Panc1 (cell line): ENCODE data around the gene FCHSD2.

Experiments used
- CTCF ChIP-seq: fragments of 450-650 bp; IDR thresholded peaks from 2 replicates; pipeline ENCODE4 v1.5.1; 2017; ENCODE audit warnings: mild to moderate bottlenecking
- POLR2AphosphoS5 ChIP-seq: IDR thresholded peaks from 2 replicates; pipeline ENCODE4 v1.6.1; 2012; ENCODE audit warnings: mild to moderate bottlenecking, low read depth, low read length, moderate library complexity
- REST ChIP-seq, 2 experiments: IDR thresholded peaks; 2 replicates each; pipeline ENCODE4 v1.6.1; 2011 to 2012; ENCODE audit warnings: low read depth in 2 of 2, control low read depth in 1 of 2, low read length in 1 of 2, mild to moderate bottlenecking in 1 of 2, moderate library complexity in 1 of 2; ENCODE audit not compliant: insufficient read depth in 1 of 2
- SIN3A ChIP-seq: IDR thresholded peaks from 2 replicates; pipeline ENCODE4 v1.6.1; 2012; ENCODE audit warnings: low read depth, mild to moderate bottlenecking, low read length, moderate library complexity, borderline replicate concordance; ENCODE audit not compliant: insufficient read depth
- TCF7L2 ChIP-seq: IDR thresholded peaks from 2 replicates; pipeline ENCODE4 v1.6.1; 2011; ENCODE audit warnings: mild to moderate bottlenecking, low read depth, low read length, inconsistent platforms

- TF ChIP-seq CTCF (no peak), REST (IDR thresholded peaks at IDR 0.05; ENCODE audit: insufficient read depth in 1 of 2, low read depth in 2 of 2, low read length in 1 of 2) (no peak), POLR2AphosphoS5 (no peak), SIN3A (no peak), TCF7L2 (no peak)
Measured at GRCh38 chr11:72939031-72939430, 203.1 kb downstream of the FCHSD2 start.
